ENCODE results near the gene ERC2.

DNA sequence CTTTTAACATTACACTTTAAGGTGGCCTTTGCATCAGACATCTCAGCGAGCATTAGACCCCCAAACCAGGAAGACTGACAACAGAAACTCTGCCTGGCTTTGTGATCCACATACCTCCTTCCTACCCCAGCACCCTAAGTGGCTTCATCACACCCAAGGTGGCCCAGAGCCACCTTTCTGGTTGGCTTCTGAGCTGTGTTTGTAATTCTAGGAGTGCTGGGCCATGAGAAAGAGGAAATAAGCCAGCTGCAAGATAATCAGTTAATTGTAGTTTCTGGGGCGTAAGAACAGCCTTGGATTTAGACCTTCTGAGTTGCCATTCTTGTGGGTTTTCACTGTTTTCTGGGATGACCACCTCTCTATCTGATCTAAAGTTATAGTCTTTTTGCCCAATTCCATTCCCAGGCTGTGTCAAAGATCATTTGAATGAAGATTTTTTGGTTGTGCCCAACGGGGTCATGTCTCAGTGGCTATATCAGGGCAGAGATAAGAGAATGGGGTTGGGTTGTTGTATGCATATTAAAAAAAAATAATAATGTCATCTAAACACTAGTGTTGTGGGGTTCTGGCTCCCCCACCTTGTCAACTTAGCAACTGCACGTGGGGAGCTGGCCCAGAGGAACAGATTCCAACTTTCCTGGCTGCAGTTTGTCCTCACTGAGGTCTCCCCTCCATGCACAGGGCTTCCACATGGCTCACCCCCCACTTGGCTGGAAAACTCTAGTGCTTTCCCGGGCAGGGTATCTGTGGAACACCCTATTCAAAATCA is 746.4 kb downstream of the ERC2 start:
- TF ChIP-seq, protein P1, sequence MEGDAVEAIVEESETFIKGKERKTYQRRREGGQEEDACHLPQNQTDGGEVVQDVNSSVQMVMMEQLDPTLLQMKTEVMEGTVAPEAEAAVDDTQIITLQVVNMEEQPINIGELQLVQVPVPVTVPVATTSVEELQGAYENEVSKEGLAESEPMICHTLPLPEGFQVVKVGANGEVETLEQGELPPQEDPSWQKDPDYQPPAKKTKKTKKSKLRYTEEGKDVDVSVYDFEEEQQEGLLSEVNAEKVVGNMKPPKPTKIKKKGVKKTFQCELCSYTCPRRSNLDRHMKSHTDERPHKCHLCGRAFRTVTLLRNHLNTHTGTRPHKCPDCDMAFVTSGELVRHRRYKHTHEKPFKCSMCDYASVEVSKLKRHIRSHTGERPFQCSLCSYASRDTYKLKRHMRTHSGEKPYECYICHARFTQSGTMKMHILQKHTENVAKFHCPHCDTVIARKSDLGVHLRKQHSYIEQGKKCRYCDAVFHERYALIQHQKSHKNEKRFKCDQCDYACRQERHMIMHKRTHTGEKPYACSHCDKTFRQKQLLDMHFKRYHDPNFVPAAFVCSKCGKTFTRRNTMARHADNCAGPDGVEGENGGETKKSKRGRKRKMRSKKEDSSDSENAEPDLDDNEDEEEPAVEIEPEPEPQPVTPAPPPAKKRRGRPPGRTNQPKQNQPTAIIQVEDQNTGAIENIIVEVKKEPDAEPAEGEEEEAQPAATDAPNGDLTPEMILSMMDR (IDR thresholded peaks at IDR 0.05): peak in 3 of 4 experiments; percentile 22 to 54 (median 45)
- TF ChIP-seq EP300 (IDR thresholded peaks at IDR 0.05) (no peak), POLR2A (IDR thresholded peaks at IDR 0.05) (no peak), POLR2AphosphoS5 (IDR thresholded peaks at IDR 0.05) (no peak)
